Measurements from ENCODE around the gene SERINC3.

DNA sequence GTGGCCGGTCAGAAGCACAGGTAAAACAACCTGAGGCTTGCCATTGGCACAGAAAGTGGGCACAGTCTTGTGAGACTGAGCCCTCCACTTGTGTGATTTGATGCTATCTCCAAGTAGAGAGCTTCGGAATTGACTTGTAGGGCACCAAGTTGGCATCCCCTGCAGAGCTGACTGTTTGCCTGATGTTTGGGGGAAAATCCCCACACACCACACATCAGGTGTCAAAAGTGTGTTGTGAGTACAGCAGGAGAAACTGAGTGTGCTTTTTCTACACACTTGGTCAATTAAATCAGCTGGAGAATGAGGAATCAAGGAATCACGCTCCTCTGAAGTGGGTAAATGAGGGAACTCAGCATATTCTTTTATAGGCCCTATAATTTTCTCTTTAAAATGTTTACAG is 989 bp downstream of the SERINC3 start:
- TF ChIP-seq CTCF (IDR thresholded peaks at IDR 0.05; ENCODE audit: insufficient read depth, low read length) (no peak), REST (IDR thresholded peaks at IDR 0.05; ENCODE audit: insufficient replicate concordance, low read depth) (no peak), POLR2AphosphoS5 (IDR thresholded peaks at IDR 0.05; ENCODE audit: low read depth) (no peak), SPI1 (IDR thresholded peaks at IDR 0.05; ENCODE audit: borderline replicate concordance, low read depth) (no peak), GABPA (IDR thresholded peaks at IDR 0.05; ENCODE audit: low read depth) (no peak)
